Endothelial cell of hepatic sinusoid (primary cell): ENCODE results near the gene LYST.

Experiments used
- in situ Hi-C: cut with HindIII; loops from 2 replicates; pipeline ENCODE4 v1.10.0; 2017; ENCODE audit warnings: low sequenced_read_pairs

Gene LYST

DNA sequence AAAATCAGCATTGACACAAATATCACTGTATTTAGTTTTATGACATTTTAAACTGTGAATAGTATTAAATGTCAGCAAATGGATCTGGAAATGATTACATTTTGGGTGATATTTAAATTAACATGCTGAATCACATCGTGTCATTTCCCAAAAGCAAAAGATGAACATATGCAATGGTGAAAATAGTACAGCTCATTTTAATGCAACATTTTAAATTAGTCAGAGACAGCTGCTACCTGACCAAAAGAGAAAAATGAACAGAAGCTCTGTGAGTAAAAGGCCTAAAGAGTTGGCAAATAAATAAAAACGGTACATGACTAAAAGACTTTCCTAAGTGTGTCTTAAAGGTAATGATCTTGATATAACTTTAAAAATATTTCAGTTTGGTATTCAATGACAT, 131.1 kb downstream of the LYST start:
- in situ Hi-C loops = no loop called here

DNA sequence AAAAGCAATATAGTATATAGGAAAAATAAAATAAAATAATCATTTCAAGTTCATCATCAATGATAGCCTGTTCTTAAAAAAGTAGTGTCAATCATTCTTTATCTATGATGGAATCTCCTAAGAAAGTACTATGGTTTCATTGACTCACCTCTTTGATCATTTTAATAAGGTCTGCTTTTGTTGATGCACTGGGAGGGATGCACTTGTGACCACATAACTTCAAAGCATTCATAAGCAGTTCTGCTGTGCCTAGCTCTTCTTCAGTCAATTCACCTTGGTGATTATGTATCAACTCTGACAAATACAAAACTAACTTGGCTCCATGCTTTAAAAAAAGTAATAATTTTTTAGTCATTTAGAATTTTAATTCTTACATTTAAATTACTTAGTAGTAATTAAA, 132.4 kb downstream of the LYST start:
- in situ Hi-C loops = no loop called here

DNA sequence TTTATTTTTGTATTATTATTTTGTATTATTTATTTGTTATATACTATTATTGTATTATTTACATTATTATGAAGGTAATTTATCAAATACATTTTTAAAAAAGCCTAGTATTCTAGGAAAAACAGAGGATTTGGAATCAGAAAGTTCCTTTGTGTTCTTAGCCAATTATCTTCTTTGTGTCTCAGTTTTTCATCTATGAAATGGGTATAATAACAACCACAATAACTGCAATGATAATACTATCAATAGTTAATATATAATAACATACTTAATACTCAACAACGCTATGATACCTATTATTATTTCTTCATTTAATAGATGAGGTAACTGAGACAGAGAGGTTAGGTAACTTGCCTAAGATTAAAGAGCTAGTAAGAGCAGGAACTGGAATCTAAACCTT, 136.7 kb downstream of the LYST start:
- in situ Hi-C loops = no loop called here

DNA sequence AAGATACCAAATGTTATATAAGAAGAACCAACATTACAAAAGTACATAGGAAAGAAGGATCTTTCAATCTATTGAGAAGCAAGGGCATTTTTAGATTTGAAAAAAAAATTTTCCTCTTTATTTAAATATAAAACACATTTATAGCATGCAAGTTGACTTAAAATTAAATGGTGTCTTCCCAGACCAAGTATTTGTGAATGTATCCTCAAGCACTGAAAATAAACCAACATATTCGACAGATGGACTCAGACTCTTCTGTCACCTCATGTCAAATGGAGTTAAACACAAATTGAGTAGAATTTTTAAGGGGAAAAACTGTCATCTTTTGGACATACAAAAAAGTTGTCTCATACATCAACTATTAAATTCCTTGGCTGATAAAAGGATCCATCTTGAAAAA, 140.1 kb downstream of the LYST start:
- in situ Hi-C loops = loop anchor here (5.0 kb wide), 1 partner anchor 46 kb away; no protein-coding TSS in a partner anchor

DNA sequence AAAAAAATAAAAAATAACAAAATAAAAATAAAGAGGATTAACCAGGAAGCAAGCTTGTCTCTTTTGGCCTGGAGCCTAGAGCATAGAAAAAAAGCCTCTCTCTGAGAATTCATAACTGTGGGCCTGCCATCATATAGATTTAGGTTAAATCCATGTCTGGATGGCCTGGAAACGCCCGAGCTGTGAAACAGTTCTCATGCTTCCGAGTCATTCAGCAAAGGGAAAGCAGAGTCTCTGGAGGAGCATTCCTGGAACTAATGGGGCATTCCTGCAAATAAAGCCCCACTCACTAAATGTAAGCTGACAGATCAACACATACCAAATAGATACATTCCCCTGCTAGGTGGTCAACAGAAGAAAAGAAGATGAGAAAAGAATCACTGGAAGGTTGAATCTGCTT, 141.3 kb downstream of the LYST start:
- in situ Hi-C loops = loop anchor here (5.0 kb wide), 1 partner anchor 47 kb away; no protein-coding TSS in a partner anchor

DNA sequence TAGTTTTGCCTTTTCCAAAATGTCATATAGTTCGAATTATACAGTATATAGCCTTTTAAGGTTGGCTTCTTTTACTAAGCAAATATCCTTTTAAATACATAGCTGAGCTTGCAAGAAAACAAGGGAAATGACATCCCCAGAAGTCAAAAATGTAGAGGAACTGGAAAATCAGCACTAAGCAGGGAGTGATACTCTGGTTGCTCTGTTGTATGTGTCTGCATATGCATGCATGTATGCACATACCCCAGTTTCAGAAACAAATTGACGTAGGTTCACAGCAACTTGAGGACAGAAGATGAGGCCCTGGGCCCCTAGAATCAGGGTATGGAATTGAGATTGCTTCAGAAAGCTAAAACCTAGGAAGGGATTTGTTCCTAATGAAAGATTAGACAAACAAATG, 142.0 kb downstream of the LYST start:
- in situ Hi-C loops = loop anchor here (5.0 kb wide), 1 partner anchor 48 kb away; no protein-coding TSS in a partner anchor

DNA sequence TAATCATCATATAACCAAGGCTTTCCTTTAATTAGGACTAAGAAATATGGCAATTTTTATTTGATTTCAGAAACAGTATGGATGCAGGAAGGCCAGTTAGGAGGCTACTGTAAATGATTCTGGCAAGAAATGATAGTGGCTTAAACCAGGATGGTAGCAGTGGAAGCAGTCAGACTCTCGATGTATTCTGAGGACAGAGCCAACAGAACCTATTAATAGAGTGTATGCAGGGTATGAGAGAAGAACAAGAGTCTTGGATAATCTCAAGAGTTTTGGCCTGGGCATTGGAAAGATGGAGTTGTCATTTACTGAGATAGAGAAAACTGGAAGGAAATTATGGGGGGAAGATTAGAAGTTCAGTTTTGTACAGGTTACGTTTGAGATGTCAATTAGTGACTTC, 143.8 kb downstream of the LYST start:
- in situ Hi-C loops = no loop called here

DNA sequence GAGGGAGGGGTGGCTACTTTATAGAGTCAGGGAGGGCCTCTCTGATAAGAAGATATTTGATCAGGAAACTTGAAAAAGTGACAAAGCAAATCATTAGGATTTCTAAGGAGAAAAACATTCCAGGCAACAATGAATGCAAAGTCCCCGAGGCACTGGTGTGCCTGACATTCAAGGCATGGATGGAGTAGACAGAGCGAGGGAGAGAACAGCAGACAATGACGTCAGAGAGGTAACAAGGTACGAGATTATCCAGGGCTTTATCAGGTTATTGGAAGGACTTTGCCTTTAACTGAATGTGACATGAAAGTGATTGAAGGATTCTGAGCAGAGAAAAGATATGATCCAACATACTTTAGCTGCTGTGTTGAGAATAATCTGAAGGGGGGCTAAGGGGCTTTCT, 144.7 kb downstream of the LYST start:
- in situ Hi-C loops = no loop called here

DNA sequence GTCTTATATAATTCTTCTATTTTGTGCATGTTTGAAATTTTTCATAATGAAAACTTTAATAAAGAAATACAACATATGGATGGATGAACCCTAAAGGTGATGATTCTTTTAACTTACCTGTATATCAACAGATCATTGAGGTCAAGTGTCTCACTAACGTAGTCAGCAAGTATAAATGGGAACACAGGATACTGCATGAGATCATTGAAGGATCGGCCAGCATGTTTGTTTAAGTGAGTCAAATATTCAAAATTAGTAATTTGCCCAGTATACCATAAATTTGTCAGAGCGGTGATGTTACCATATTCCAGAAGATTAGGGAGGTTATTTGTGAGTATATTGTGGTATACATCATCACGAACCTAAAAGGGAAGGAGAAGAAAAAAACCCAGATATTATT, 146.2 kb downstream of the LYST start:
- in situ Hi-C loops = no loop called here

DNA sequence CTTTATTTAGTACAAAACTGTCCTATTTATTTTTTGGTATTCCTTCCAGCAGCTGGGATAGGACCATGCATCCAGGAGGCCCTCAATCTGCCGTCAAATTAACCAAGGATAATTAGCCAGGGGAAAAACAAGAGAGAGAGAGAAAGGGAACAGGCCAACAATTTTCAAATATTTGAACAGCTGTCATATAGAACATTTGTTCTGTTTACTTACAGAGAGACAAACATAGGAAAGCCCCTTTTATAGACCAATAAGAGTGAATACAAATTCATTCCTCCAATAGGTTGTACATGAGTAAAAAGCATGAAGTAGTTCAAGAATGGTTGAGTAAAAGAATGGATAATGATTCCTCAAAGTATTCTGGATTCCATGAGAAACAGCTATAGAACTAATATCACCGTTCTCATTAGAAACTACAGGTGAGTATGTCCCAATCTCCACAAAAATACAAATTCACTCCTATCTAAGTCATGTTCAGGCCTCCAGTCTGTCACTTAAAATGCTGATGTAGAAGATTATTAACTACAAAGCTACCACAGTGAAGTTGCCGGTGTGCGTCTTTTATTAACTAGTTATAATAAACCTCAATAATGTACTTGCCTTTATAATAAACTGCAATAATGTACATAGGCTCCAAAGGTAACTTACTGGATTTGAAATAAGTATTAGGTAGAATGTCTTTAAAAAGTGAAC, 152.4 kb downstream of the LYST start:
- in situ Hi-C loops = no loop called here

DNA sequence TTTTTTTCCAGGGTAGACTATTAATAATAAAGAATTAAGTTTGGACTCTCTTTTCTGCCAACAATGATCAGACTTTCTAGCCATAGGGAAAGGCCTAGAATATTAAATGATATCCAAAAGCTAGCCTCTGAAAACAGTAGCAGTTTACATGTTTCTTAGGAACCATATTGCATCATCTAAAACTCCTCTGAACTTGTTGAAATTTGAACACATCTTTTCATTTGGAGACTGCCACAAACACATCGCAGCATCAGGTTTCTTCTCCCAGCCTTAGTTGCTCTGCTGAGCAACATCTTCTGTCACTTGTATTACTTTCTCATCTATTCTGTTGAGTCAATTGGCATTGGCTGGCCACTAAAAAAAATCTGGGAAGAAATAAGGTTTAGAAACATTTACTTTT, 153.9 kb downstream of the LYST start:
- in situ Hi-C loops = no loop called here

DNA sequence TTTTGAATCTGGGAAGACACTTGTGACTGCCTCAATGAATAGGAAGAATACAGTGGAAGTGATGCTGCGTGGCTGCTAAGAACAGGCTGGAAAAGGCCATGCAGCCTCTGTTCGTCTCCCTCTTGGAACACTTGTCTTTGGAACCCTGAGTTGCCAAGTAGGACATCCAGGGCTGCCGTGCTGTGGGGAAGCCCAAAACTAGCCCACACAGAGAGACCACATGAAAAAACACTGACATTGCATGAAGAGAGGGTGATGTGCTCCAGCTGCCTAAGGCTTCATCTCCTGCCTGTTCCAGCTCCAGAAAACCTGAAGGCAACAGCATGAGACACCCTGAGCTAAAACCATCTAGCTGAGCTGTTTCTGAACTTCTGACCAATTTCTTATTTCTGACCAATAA, 156.0 kb downstream of the LYST start:
- in situ Hi-C loops = no loop called here

DNA sequence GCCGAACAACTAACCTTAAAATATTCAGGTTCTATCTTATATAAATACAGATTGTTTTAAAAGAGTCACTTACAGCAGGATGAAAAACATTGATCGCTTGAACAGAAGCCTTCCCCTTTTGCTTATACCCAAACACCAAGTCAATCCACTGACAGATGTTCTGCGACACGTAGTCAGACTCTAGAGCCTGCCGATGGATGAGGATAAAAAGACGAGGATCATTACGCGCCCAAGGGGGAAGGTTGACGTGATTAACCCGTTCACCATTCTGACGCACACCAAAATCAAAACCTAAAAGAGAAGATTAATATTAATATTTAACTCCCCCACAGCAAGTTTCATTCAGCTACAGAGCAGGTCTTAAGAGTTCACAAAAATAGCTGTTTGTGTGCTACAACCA, 157.7 kb downstream of the LYST start:
- in situ Hi-C loops = no loop called here

DNA sequence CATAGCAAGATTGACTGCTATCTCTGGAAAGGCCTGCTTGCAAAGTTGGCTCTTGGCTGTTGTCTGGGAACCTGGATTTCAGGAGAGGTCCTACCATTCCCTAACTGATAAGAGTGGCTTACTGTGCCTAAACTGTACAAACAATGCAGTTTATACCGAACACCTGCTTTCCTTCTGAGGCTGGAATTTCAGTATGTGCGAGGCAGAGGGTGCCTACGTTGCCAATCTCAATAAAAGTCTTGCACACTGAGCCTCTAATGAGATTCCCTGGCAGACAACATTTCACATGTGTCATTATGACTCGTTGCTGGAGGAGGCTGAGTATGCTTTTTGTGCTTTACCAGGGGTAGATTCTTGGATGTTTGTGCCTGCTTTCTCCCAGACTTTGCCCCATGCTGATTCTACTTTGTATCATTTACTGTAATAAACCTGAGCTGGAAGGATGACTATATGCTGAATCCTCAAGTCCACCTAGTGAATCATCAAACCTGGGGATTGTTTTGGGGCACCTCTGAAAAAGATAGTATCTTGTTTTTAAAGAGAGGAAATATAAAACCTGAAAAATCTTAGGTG, 158.2 kb downstream of the LYST start:
- in situ Hi-C loops = no loop called here

DNA sequence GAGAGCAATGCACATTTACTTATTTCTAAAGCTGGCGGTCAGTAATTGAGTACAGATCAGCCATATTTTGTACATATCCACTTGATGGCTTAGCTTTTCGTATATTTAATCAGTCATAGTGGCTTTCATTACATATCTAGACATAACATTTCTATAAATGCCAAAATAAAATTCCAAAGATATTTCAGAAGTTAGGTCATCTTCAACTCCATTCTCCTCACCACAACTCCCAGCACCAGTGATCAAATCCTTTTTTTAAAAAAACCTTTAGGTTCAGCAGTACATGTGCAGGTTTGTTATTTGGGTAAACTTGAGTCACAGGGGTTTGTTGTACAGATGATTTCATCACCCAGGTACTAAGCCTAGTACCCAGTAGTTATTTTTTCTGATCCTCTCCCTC, 163.2 kb downstream of the LYST start:
- in situ Hi-C loops = no loop called here

DNA sequence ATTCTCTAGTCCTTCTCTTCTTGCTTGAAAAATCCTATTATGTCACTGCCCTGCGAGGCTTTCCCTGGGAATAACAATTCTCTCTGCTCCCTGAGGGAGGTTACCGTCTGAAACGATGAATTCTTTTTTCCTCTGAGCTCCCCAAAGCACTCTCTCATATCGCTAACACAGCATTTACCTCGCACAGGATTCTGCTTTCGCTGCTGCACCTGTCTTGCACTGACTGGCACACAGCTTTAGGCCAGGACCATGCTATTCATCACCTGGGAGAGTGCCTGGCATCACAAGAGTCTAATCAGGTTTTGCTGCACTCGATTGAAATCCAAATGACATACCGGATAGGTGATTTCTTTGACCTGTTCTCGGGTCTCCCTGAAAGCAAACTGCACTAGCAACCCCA, 164.3 kb downstream of the LYST start:
- in situ Hi-C loops = no loop called here

DNA sequence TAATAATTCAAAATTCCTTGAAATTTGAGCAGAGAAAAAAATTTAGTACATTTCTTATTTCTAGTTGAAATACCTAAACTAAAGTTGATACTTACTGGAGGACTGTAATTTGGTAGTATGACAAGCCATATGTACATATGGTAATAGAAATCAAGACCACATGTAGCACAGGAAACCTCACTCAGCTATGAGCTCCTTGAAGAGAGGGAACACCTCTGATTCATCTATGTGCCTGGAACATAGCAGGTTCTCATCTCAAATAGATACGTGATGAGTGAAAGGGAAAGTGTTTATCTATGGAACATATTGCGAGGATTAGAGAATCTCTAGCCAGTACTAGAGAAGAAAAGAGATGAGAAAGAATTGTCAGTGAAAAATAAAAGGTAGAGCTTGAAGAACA, 169.2 kb downstream of the LYST start:
- in situ Hi-C loops = no loop called here

DNA sequence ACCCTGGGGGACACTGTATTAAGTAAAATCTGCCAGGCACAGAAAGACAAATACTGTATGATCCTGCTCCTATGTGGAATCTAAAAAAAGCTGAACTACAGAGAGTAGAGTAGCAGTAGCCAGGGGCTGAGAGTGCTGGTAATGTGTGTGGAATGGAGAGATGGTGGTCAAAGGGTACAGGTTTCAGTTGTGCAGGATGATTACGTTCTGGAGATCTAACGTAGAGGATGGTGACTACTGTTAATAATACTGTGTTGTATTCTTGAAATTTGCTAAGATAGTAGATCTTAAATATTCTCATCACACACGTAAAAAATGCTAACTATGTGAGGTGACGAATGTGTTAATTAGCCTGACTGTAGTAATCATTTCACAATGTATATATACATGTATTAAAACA, 177.3 kb downstream of the LYST start:
- in situ Hi-C loops = no loop called here

DNA sequence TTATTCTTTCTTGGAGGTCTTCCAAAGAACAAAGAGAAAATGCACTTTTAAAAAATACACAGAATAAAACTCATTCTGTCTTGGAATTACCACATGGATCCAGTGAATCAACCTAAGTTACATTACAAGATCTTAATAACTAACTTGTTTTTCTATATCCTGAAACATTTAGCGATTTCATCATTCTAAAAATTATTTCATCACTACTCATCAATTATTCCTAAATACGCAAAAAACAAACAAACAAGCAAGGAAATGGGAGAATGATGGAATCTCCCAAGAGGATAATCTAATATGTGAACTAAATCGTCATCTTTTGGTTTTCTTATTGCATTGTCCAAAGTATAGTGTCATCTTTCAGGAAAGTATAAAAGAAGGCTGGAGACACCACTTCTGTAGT, 178.6 kb downstream of the LYST start:
- in situ Hi-C loops = no loop called here

DNA sequence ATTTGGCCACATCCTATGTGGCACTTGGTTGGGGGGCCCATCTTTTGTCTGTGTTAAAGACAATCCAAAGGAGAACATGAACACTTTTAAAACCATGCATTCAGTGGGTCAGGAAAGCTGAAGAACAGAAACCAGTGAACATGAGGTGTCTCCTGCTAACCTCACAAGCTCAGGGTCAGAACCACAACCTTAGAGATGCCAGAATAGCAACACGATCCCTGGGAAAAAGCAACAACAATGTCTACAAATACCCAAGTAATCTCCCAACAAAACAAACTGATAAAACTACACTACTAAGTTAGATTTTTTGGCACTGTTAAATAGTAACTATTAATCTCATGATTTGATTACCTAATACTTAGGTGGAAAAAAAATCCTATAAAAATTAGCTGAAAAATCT, 183.1 kb downstream of the LYST start:
- in situ Hi-C loops = no loop called here

DNA sequence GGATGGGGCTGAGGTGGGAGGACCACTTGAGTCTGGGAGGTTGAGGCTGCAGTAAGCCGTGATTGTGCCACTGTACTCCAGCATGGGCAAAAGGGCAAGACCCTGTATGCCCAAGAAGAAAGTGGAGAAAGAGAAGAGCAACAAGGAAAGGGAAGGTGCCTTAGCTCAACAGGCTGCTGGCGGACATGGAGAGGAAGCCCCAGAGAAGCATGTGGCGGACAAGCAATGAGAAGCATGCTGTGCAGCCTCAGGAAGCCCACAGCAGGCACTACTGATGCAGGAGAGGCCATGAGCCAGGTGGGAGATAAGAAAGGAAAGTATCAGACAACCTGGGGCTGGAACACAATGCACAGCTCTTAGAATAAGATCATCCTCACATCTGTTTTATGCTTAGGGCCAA, 184.5 kb downstream of the LYST start:
- in situ Hi-C loops = no loop called here

DNA sequence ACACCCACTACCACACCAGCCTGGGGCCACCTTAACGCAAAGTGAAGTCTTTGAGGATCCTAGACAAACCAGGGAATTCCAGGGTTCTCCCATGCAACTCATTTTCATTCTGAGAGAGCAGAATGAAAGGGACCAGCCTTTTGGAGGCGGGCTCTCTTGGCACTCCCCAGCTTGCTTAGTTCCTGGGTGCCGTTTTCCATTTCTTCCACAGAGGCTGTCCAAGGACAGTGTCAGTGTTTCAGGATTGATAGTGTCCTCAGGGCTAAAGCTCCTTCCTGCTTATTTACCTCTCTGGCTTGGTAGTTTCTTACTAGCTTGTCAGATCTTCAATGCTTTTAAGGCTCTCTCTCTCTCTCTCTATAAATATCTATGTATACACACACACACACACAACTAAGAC, 187.1 kb downstream of the LYST start:
- in situ Hi-C loops = no loop called here

DNA sequence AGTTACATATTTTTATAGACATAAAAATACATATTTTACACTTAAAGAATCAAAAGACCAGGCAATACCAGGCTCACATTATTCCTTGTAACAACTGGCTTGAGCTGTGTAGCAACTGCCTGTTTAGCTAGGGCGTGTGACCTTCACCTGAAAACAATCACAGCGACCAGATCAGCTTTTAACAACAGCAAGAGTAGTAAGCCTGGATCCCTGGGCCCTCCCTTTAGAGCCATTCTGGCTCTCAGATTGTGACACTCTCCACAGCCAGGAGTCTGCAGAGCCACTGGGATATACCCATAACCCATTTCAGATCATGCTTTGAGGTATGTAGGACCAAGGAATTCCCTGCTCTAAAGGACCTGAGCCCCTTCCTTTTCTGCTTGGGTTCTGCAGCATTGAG, 187.7 kb downstream of the LYST start:
- in situ Hi-C loops = no loop called here
